K562 (cell line): ENCODE data around the gene DEFB124.

Source experiments
- CTCF ChIP-seq, 3 experiments: IDR thresholded peaks in 2 of 3; conservative IDR thresholded peaks in 1 of 3; 2 replicates each; pipeline ENCODE4 v1.5.1; 2011 to 2012; ENCODE audit warnings: low read length in 3 of 3, mild to moderate bottlenecking in 3 of 3, control low read depth in 2 of 3, improper control_type of control experiment in 1 of 3, inconsistent platforms in 1 of 3, low read depth in 1 of 3, mixed read lengths in 1 of 3, moderate library complexity in 1 of 3; ENCODE audit not compliant: insufficient read depth in 2 of 3
- E4F1 ChIP-seq: fragments of 250-450 bp; sonication (Bioruptor Pico); IDR thresholded peaks from 2 replicates; pipeline ENCODE4 v1.5.0; 2021; ENCODE audit warnings: mild to moderate bottlenecking, borderline replicate concordance
- NFRKB ChIP-seq: fragments of 450-650 bp; IDR thresholded peaks from 2 replicates; pipeline ENCODE4 v1.6.1; 2016; ENCODE audit warnings: low read depth
- PHF8 ChIP-seq: fragments of 200-600 bp; sonication (generic); IDR thresholded peaks from 2 replicates; pipeline ENCODE4 v1.6.1; 2012; ENCODE audit warnings: mixed run types, mild to moderate bottlenecking, inconsistent platforms, low read length, moderate library complexity, borderline replicate concordance
- RAD21 ChIP-seq, 2 experiments: fragments of 250-450 bp in 1 of 2; fragments of 450-650 bp in 1 of 2; sonication (Bioruptor Pico) in 1 of 2; formaldehyde crosslinking in 1 of 2; IDR thresholded peaks in 1 of 2; conservative IDR thresholded peaks in 1 of 2; 2 replicates each; pipeline versions ENCODE4 v1.4.0 to v1.8.0; 2020 to 2022; ENCODE audit warnings: mild to moderate bottlenecking in 2 of 2, moderate library complexity in 1 of 2
- ZNF121 ChIP-seq: sonication (generic); formaldehyde crosslinking; conservative IDR thresholded peaks from 2 replicates; pipeline ENCODE4 v1.8.0; 2022; ENCODE audit warnings: missing genetic modification reagents
- ZZZ3 ChIP-seq: fragments of 450-650 bp; IDR thresholded peaks from 2 replicates; pipeline ENCODE4 v1.6.1; 2016; ENCODE audit warnings: antibody characterized with exemption, mild to moderate bottlenecking, moderate library complexity

- TF ChIP-seq ZZZ3 = no peak
- no peak for TF ChIP-seq RAD21 (CRISPR knock-in tag; conservative IDR thresholded peaks at IDR 0.05 in 1 of 2, IDR thresholded peaks at IDR 0.05 in 1 of 2)
- no peak for TF ChIP-seq ZNF121
- TF ChIP-seq CTCF (IDR thresholded peaks at IDR 0.05 in 2 of 3, conservative IDR thresholded peaks at IDR 0.05 in 1 of 3; ENCODE audit: insufficient read depth in 2 of 3, low read depth in 1 of 3, low read length in 3 of 3) = no peak
- no peak for TF ChIP-seq PHF8
- TF ChIP-seq E4F1 (CRISPR knock-in tag) = no peak
- no peak for TF ChIP-seq NFRKB
These were observed 33.8 kb upstream of the DEFB124 start for GRCh38 chr20:31508517-31509244.
